ENCODE measurements around the gene TJP2. TPM values are rescaled to one million over a fixed set of nuclear protein-coding genes. Genes with fewer than 3 reads are reported as not detected.
"Not testable (repeated sequence)": the region's sequence is repeated elsewhere in the genome, so short reads cannot be mapped to it uniquely, and the experiment has no call there.

TJP2 gene
- total RNA-seq, 1 donor from 2014 or later, result 18.0 TPM

DNA sequence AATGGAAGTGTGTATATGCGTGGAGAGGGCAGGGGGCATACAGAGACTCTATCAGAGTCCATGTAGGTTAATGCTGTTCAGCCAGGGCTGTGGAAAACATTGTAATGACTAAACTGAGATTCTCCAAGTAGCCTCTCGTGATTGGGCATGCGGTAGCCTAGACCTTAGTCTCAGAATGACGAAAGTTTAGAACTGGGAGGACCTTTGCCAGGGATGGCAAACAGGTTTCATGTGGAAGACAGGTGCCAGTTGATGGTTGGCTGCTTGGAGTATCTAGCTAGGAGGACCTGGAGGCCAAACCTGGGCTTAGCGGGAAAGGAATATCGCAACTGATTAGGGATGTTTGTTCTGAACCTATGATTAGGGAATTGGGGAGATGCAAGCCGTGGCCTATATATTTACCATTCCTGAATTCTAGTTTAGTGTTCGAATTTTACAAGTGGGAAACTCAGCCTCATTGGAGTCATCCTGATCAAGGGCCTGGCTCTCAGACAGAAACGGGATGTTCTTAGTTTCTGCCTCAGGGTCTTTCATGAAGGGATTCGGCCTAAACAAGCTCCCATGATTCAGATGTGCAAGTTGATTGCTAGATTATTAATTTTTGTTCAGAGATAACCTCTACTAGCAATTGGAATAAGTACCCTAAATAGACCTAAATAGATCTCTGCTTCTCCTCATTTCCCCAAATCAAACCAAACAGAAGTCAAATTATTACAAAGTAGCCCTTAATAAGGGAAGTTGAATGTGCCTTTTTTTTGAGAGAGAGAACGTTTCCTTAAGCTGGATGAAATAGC lies 26.8 kb upstream of the TJP2 start:
- no peaks in the 10 kb centered on the region for H3K9me3 Mint-ChIP-seq
- intact Hi-C loops (cut with micrococcal nuclease), result no loop called here
- no peak overlapping the region for H3K27ac Mint-ChIP-seq
- peaks cover 7% of the 10 kb centered on the region for H3K27me3 Mint-ChIP-seq
- H3K36me3 Mint-ChIP-seq (ENCODE audit: low read depth), result no peaks in the 10 kb centered on the region
- DNase-seq, result no peak
- H3K4me3 Mint-ChIP-seq, result no peak overlapping the region
- H3K4me1 Mint-ChIP-seq, result no peaks in the 10 kb centered on the region

DNA sequence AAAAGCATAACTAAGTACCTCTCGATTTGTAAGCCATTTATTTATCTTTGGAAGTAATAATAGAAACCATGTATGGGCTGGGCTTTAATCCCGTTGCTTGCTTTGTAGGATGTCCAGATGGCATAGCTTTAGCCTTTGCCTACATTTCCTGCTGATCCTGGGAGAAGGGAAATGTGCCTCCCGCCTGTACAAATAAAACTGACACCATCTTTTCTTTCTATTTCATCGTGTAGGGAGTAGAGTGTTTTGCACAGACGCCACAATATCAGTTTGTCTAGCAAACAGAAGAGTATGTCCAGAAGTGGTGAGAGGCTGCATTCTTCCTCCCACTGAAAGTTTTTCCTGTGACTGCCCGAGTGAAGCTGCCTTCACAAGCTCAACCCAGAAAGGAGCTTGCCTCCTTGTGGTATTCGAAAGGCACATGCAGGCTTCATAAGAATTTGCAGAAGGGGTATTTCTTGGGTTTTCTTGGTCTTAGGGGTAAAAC lies 24.7 kb upstream of the TJP2 start:
- H3K27me3 Mint-ChIP-seq, result peaks cover 2% of the 10 kb centered on the region
- H3K4me1 Mint-ChIP-seq, result no peaks in the 10 kb centered on the region
- DNase-seq, result no peak
- no peaks in the 10 kb centered on the region for H3K36me3 Mint-ChIP-seq (ENCODE audit: low read depth)
- no peak overlapping the region for H3K4me3 Mint-ChIP-seq
- no peaks in the 10 kb centered on the region for H3K9me3 Mint-ChIP-seq
- H3K27ac Mint-ChIP-seq, result no peak overlapping the region
- intact Hi-C loops (cut with micrococcal nuclease), result no loop called here

- H3K27ac Mint-ChIP-seq, result no peak overlapping the region
- H3K9me3 Mint-ChIP-seq, result no peaks in the 10 kb centered on the region
- intact Hi-C loops (cut with micrococcal nuclease), result no loop called here
- peaks cover 2% of the 10 kb centered on the region for H3K27me3 Mint-ChIP-seq
- H3K4me1 Mint-ChIP-seq, result no peaks in the 10 kb centered on the region
- H3K4me3 Mint-ChIP-seq, result no peak overlapping the region
- DNase-seq, result no peak
- no peaks in the 10 kb centered on the region for H3K36me3 Mint-ChIP-seq (ENCODE audit: low read depth)
Observed at GRCh38 chr9:69151506-69151905, 22.6 kb upstream of the TJP2 start.

DNA sequence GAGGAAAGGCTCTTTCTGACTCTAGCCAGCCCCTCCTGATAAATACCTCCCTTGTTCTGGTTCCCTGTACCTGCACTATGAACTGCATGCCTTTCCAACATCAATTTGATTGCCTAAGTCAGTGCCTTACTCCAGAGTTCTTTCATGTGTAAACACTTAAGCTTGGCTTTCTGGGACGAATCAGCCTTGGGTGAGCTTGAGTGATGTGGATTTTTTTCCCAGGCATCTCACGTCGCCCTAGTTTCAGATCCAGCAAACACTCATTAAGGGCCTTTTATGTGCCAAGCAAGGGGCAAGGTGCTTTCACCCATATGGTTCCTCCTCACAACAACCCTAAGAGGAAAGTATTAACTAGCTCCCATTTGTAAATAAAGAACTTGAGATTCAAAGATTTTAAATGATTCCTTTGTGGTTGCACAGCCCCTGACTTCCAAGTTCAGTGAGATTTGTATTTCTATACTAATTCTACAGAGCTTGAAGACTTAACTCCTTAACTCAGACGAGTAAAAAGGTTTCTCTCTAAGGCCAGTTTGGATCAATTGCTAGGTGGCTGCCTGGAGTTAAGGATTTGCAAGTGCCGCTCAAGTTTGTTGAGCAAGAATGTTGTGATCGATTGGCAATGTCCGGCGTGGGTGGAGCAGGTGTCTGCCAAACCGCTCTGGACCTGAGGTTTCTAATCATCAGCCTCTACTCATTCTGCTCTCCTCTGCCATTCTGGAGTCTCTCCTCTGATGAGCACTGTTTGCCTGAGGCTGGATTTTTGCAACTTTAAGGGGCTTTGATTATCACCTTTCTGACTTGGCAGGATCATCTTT lies 20.2 kb upstream of the TJP2 start:
- Mint-ChIP-seq H3K4me1 (no peaks in the 10 kb centered on the region), H3K9me3 (no peaks in the 10 kb centered on the region), H3K27ac (no peak overlapping the region), H3K27me3 (peaks cover 2% of the 10 kb centered on the region), H3K4me3 (no peak overlapping the region), H3K36me3 (ENCODE audit: low read depth) (no peaks in the 10 kb centered on the region)
- intact Hi-C loops (cut with micrococcal nuclease), result no loop called here
- DNase-seq, result no peak

GRCh38 chr9:69155341-69156030 lies 18.6 kb upstream of the TJP2 start:
- no peak for DNase-seq
- Mint-ChIP-seq H3K27ac (no peak overlapping the region), H3K9me3 (no peaks in the 10 kb centered on the region), H3K4me3 (no peak overlapping the region), H3K36me3 (ENCODE audit: low read depth) (no peaks in the 10 kb centered on the region), H3K4me1 (no peaks in the 10 kb centered on the region), H3K27me3 (peaks cover 2% of the 10 kb centered on the region)
- intact Hi-C loops (cut with micrococcal nuclease), result no loop called here

- Mint-ChIP-seq H3K27ac (no peak overlapping the region), H3K27me3 (peaks cover 2% of the 10 kb centered on the region), H3K9me3 (no peaks in the 10 kb centered on the region), H3K4me3 (no peak overlapping the region), H3K4me1 (no peaks in the 10 kb centered on the region), H3K36me3 (ENCODE audit: low read depth) (no peaks in the 10 kb centered on the region)
- intact Hi-C loops (cut with micrococcal nuclease), result loop anchor here (1.0 kb wide), 1 partner anchor 35 kb away; no protein-coding TSS in a partner anchor
- peak; percentile 71 for DNase-seq
Observed at GRCh38 chr9:69157751-69158466, 16.2 kb upstream of the TJP2 start.

GRCh38 chr9:69158471-69158870 lies 15.6 kb upstream of the TJP2 start:
- H3K4me3 Mint-ChIP-seq, result no peak overlapping the region
- no peak overlapping the region for H3K27ac Mint-ChIP-seq
- intact Hi-C loops (cut with micrococcal nuclease), result loop anchor here (1.0 kb wide), 1 partner anchor 35 kb away; no protein-coding TSS in a partner anchor
- H3K27me3 Mint-ChIP-seq, result peaks cover 2% of the 10 kb centered on the region
- H3K36me3 Mint-ChIP-seq (ENCODE audit: low read depth), result no peaks in the 10 kb centered on the region
- H3K4me1 Mint-ChIP-seq, result no peaks in the 10 kb centered on the region
- H3K9me3 Mint-ChIP-seq, result no peaks in the 10 kb centered on the region
- no peak for DNase-seq

GRCh38 chr9:69164573-69164972 lies 9.5 kb upstream of the TJP2 start:
- H3K9me3 Mint-ChIP-seq; DNase-seq; H3K27ac Mint-ChIP-seq; H3K4me3 Mint-ChIP-seq; intact Hi-C loops (cut with micrococcal nuclease); H3K27me3 Mint-ChIP-seq; H3K36me3 Mint-ChIP-seq (ENCODE audit: low read depth): not testable (repeated sequence)
- peaks cover 13% of the 10 kb centered on the region for H3K4me1 Mint-ChIP-seq

- DNase-seq, result no peak
- peaks cover 16% of the 10 kb centered on the region for H3K4me1 Mint-ChIP-seq
- H3K9me3 Mint-ChIP-seq, result no peaks in the 10 kb centered on the region
- intact Hi-C loops (cut with micrococcal nuclease), result no loop called here
- no peak overlapping the region for H3K27ac Mint-ChIP-seq
- H3K4me3 Mint-ChIP-seq, result no peak overlapping the region
- H3K27me3 Mint-ChIP-seq, result peaks cover 1% of the 10 kb centered on the region
- no peaks in the 10 kb centered on the region for H3K36me3 Mint-ChIP-seq (ENCODE audit: low read depth)
Observed at GRCh38 chr9:69165581-69165980, 8.5 kb upstream of the TJP2 start.

DNA sequence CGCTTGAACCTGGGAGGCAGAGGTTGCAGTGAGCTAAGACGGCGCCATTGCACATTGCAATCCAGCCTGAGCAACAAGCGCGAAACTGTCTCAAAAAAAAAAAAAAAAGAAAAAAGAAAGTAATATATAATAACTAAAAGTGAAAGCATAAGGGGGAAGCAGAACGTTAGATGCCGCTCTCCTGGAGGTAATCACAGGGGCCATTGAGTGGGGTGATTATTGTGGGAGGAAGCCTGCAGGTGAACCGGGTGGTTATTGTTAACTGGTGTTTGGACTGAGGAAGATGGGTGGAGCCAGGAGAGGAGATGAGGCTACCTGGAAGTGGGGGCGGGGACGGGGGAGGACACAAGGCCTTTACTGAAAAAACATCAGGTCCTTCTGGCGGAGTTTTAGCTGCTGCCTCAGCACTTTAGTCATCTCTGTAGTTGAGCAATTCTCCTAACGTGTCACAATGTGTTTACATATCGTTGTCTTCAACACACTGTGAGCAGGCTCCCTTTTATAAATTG lies 5.3 kb upstream of the TJP2 start:
- Mint-ChIP-seq H3K4me3 (peak overlapping the region; percentile 83), H3K27ac (peak overlapping the region; percentile 91), H3K27me3 (peaks cover 13% of the 10 kb centered on the region), H3K9me3 (no peaks in the 10 kb centered on the region), H3K36me3 (ENCODE audit: low read depth) (no peaks in the 10 kb centered on the region), H3K4me1 (peaks cover 34% of the 10 kb centered on the region)
- intact Hi-C loops (cut with micrococcal nuclease), result loop anchor here (1.0 to 2.0 kb wide), 2 partner anchors 12 to 18 kb away; no protein-coding TSS in a partner anchor
- peak; percentile 86 for DNase-seq

DNA sequence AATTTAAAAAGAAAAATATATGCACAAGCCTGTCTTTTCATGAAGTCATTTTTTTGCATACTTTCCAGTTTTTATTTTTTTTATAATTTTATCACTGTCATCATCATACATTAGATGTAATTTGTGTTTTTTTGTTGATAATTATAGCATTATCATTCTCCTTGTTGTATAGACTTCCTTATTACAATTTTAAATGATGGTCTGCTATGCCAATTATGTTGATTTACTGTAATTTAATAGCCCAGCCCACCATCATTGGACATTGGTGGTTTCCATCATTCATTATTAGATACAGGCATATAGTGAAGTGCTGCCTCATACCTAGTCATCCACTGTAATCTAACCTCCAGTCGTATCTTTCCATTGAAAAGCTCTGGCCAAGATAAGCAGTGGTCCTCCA lies 3.8 kb upstream of the TJP2 start:
- Mint-ChIP-seq H3K9me3 (no peaks in the 10 kb centered on the region), H3K27me3 (peaks cover 18% of the 10 kb centered on the region), H3K4me3 (no peak overlapping the region), H3K4me1 (peaks cover 44% of the 10 kb centered on the region), H3K27ac (no peak overlapping the region), H3K36me3 (ENCODE audit: low read depth) (no peaks in the 10 kb centered on the region)
- DNase-seq, result no peak
- intact Hi-C loops (cut with micrococcal nuclease), result loop anchor here (10.0 kb wide), 2 partner anchors 585 to 1245 kb away; partner anchors contain the start of gene KLF9

GRCh38 chr9:69171049-69171448 lies 3.0 kb upstream of the TJP2 start:
- Mint-ChIP-seq H3K4me3 (no peak overlapping the region), H3K4me1 (peaks cover 52% of the 10 kb centered on the region), H3K27me3 (peaks cover 23% of the 10 kb centered on the region), H3K27ac (peak overlapping the region; percentile 3), H3K36me3 (ENCODE audit: low read depth) (no peaks in the 10 kb centered on the region), H3K9me3 (no peaks in the 10 kb centered on the region)
- DNase-seq, result no peak
- intact Hi-C loops (cut with micrococcal nuclease), result loop anchor here (10.0 kb wide), 2 partner anchors 584 to 1244 kb away; partner anchors contain the start of gene KLF9

DNA sequence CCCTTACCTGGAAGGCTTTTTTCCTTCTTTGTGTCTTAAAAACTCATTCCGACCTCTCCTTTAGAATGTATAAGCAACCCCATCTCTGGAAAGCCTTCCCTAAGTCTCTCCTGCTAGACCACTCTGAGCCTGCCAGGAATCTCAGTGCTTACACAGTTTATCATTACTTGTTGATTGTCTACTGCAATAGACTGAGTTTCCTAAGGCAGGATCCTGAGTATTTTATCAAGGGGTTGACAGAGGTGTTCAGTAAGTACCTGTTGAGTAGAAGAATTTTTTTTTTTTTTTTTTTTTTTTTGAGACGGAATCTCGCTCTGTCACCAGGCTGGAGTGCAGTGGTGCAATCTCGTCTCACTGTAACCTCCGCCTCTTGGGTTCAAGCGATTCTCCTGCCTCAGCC lies 2.6 kb upstream of the TJP2 start:
- Mint-ChIP-seq H3K4me1 (peaks cover 57% of the 10 kb centered on the region), H3K36me3 (ENCODE audit: low read depth) (no peaks in the 10 kb centered on the region)

More for the DNA sequence above, 2.6 kb upstream of the TJP2 start:
- DNase-seq, result no peak
- intact Hi-C loops (cut with micrococcal nuclease), result loop anchor here (10.0 kb wide), 2 partner anchors 583 to 1243 kb away; partner anchors contain the start of gene KLF9
- no peaks in the 10 kb centered on the region for H3K9me3 Mint-ChIP-seq
- H3K4me3 Mint-ChIP-seq, result no peak overlapping the region
- H3K27me3 Mint-ChIP-seq, result peaks cover 24% of the 10 kb centered on the region
- no peak overlapping the region for H3K27ac Mint-ChIP-seq
